ENCODE results near the gene GOLIM4. TPM values are rescaled to one million over a fixed set of nuclear protein-coding genes. Genes with fewer than 3 reads are reported as not detected.

The GOLIM4 gene
- total RNA-seq, 1 donor from 2014 or later: 54.0 TPM

DNA sequence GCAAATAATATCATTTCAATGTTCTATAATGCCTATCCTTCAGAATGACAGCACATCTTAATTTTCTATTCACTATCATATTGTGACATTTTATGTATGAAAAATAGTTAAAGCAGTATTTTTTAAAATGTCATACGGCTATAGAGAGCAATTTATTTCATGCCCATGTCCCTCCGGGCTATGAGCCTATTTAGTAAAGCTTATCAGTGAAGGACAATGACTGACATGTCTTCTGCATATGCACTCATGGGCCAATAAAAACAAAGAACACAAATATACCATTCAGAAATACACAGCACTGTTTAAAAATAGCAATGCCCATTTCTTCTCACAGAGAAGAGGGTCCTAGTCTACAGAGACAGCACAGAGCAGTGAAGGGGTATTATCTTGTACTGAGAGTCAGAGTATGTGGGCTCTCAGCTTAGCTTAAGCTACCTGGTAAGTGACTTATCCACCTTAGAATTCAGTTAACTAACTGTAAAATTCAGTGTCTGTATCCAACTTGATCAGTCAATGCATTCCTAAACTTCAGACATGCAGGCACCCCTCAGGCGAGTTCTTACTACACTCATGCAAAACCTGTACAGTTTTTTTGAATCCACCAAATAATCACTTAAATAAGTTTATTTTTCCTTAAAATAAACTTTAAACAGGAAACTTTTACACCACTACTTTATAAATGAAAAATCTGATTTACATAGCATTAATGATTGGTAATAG is 9.0 kb downstream of the GOLIM4 start:
- no peak overlapping the region for H3K4me3 ChIP-seq
- TF ChIP-seq, protein P1, sequence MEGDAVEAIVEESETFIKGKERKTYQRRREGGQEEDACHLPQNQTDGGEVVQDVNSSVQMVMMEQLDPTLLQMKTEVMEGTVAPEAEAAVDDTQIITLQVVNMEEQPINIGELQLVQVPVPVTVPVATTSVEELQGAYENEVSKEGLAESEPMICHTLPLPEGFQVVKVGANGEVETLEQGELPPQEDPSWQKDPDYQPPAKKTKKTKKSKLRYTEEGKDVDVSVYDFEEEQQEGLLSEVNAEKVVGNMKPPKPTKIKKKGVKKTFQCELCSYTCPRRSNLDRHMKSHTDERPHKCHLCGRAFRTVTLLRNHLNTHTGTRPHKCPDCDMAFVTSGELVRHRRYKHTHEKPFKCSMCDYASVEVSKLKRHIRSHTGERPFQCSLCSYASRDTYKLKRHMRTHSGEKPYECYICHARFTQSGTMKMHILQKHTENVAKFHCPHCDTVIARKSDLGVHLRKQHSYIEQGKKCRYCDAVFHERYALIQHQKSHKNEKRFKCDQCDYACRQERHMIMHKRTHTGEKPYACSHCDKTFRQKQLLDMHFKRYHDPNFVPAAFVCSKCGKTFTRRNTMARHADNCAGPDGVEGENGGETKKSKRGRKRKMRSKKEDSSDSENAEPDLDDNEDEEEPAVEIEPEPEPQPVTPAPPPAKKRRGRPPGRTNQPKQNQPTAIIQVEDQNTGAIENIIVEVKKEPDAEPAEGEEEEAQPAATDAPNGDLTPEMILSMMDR (IDR thresholded peaks at IDR 0.05): no peak
- intact Hi-C loops (cut with DNase I): no loop called here
- DNase-seq: no peak
- no peaks in the 10 kb centered on the region for H3K36me3 ChIP-seq
- ATAC-seq: no peak
- H3K4me1 ChIP-seq: peaks cover 17% of the 10 kb centered on the region
- H3K9me3 ChIP-seq: no peaks in the 10 kb centered on the region
- no peaks in the 10 kb centered on the region for H3K27me3 ChIP-seq (ENCODE audit: low read depth)
- H3K27ac ChIP-seq: no peak overlapping the region

DNA sequence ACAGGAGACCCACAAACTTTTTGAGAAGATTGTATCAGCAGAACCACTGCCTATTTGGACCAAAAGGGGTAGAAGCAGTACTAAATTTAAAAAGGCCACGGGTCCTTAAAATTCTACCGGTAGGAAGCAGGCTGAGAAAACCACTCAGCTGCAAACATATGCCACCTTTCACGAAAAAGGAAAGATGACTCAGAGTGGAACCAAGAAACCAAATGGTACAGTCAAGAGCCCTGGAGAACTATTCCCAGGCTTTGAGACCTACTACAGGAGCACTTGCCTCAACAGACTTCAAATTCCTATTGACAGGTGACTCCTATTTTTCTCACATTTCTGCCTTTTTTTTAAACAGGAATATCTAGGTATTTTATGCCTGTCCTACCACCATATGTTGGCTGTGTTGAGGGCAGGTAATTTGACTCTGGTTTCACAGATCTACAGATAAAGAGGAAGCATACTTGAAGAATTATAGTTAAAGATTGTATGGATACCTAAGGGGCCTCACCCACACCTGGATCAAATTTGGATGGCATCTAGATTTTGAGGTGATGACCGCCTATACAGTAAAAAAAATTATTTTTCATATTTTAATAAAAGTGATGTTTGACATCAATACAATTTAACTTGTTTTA is 10.1 kb downstream of the GOLIM4 start:
- H3K4me1 ChIP-seq: peaks cover 7% of the 10 kb centered on the region
- H3K36me3 ChIP-seq: no peaks in the 10 kb centered on the region
- no peaks in the 10 kb centered on the region for H3K9me3 ChIP-seq
- no peaks in the 10 kb centered on the region for H3K27me3 ChIP-seq (ENCODE audit: low read depth)
- DNase-seq (no peak), ATAC-seq (no peak)
- H3K27ac ChIP-seq: no peak overlapping the region
- no peak overlapping the region for H3K4me3 ChIP-seq
- intact Hi-C loops (cut with DNase I): no loop called here
- TF ChIP-seq, protein P1 (IDR thresholded peaks at IDR 0.05): no peak

DNA sequence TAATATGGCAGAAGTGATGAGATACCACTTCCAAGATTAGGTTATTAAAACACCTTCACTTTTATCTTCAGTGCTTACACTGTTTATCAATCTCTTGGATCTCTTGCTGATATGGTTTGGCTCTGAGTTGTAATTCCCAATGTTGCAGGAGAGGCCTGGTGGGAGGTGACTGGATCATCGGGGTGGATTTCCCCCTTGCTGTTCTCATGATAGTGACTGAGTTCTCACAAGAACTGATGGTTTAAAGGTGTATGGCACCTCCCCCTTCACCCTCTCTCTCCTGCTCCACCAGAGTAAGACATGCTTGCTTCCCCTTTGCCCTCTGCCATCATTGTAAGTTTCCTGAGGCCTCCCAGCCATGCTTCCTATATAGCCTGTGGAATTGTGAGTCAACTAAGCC is 11.8 kb downstream of the GOLIM4 start:
- intact Hi-C loops (cut with DNase I): no loop called here
- DNase-seq (no peak), ATAC-seq (no peak)
- Histone ChIP-seq H3K9me3 (no peaks in the 10 kb centered on the region), H3K27ac (no peak overlapping the region), H3K4me3 (no peak overlapping the region), H3K4me1 (no peaks in the 10 kb centered on the region), H3K36me3 (no peaks in the 10 kb centered on the region), H3K27me3 (ENCODE audit: low read depth) (no peaks in the 10 kb centered on the region)
- TF ChIP-seq, protein P1 (IDR thresholded peaks at IDR 0.05): no peak

DNA sequence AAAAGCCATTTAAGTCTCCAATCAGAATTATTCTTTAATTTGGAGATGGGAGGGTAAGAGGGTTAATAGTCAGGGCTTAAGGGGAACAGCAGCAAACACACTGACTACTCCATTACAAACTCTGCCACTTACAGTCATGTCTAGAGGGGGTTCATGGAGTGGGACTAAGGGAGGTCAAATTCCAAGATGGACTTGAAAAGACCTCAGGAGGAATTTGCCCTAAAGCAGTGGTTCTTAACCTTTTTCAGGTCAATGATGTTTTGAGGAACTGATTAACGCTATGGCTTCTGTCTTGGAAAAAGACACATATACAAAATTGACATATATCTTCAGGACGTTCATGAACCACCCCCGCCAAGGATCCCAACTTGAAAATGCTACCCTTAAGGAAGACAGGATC is 13.9 kb downstream of the GOLIM4 start:
- H3K9me3 ChIP-seq: no peaks in the 10 kb centered on the region
- no peaks in the 10 kb centered on the region for H3K36me3 ChIP-seq
- DNase-seq (no peak), ATAC-seq (no peak)
- TF ChIP-seq, protein P1 (IDR thresholded peaks at IDR 0.05): no peak
- H3K4me1 ChIP-seq: no peaks in the 10 kb centered on the region
- H3K27me3 ChIP-seq (ENCODE audit: low read depth): no peaks in the 10 kb centered on the region
- intact Hi-C loops (cut with DNase I): no loop called here
- no peak overlapping the region for H3K27ac ChIP-seq
- no peak overlapping the region for H3K4me3 ChIP-seq

DNA sequence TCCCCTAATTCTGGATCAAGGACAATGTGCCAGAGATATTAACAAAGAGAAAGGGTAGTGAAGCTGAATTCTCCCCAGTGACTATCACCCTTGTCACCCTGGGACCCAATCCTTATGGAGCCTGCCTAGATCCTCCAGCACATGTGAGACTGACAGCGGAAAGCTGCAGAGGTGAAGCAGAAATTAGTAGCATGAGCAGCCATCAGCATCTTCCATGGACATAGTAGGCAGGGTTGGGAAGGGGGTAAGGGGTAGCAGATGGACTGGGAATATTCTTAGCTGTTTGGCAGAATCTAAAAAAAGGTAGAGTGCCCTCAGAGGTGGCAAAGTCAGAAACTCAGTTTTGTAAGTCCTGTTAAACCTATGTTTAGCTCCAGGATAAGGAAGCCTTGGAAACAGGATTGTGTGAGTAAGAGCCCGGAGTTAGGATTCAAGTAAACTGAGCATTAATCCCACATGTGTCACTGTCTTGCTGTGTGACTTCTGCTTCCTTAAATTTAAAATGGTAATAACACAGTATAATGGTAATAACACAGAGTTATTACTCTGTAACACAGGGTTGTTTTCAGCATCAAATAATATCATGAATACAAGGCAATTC is 14.5 kb downstream of the GOLIM4 start:
- no peak for ATAC-seq
- TF ChIP-seq, protein P1 (IDR thresholded peaks at IDR 0.05): no peak
- intact Hi-C loops (cut with DNase I): no loop called here
- DNase-seq: no peak
- H3K9me3 ChIP-seq: no peaks in the 10 kb centered on the region
- H3K27ac ChIP-seq: no peak overlapping the region
- H3K27me3 ChIP-seq (ENCODE audit: low read depth): no peaks in the 10 kb centered on the region
- no peaks in the 10 kb centered on the region for H3K4me1 ChIP-seq
- H3K36me3 ChIP-seq: no peaks in the 10 kb centered on the region
- no peak overlapping the region for H3K4me3 ChIP-seq

Measured in lower lobe of right lung (tissue), 2 donors.